Kasumi-1 (cell line): ENCODE data around the gene NTRK3.

Experiments
- DNase-seq, 2 experiments: peaks; one replicate each; lab custom pipeline; 2025; lab: John Stamatoyannopoulos, UW

Gene NTRK3

DNA sequence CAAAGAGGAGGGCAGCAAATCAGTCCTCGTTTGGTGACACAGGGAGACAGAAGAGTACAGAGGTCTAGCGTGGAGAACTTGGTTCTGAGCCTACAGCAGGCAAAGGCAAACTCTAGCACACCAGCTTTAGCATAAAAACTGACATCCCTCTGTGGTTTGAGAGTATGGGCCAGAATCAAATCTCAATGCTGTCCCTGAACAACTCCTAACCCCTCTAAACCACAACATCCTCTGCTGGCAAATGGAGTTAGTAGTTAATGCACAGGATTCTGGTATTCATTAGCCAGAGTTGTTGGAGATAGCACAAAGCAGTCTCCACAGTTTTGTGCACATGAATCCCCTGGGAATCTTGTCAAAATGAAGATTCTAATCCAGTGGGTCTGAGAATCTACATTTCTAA is 315.8 kb downstream of the NTRK3 start:
- no peak for DNase-seq

GRCh38 chr15:87939848-87940457 is 316.6 kb downstream of the NTRK3 start:
- no peak for DNase-seq

DNA sequence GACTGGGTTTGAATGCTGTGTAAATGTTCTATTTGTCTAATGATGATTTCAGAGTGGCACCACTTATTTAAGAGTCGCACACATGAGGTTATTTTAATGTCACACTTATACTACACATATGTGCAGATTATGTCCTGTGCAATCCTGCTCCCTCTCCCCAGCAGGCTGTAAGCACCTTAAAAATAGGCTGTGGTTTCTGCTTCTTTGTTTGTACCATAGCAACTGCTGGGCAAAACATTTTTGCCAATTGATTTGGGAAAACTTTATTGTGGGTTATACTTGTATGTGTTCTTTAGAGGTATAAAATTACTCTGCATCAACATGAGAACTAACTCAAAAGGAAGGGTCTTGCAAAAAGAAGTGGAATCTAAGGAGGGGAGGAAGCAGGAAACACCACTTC is 318.5 kb downstream of the NTRK3 start:
- no peak for DNase-seq

DNA sequence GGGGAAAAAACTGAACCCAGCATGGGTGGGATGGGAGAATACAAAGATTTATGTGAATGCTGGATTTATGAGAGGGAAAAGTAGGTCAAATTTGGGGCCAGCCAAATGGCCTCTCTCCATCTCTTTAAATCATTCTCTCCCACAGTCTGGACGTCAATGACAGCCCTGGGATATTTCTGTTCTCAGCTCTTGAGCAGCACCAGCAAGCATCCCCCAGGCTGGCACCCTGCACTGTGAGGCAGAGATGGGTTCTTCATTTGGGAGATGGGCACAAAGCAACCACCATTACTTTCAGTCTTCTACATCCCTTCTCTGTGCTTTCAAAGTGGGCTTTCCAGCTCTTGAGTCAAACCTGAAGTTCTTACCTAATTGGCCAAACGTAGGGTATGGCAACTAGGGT is 321.0 kb downstream of the NTRK3 start:
- no peak for DNase-seq

GRCh38 chr15:87931584-87931983 is 325.0 kb downstream of the NTRK3 start:
- no peak for DNase-seq

DNA sequence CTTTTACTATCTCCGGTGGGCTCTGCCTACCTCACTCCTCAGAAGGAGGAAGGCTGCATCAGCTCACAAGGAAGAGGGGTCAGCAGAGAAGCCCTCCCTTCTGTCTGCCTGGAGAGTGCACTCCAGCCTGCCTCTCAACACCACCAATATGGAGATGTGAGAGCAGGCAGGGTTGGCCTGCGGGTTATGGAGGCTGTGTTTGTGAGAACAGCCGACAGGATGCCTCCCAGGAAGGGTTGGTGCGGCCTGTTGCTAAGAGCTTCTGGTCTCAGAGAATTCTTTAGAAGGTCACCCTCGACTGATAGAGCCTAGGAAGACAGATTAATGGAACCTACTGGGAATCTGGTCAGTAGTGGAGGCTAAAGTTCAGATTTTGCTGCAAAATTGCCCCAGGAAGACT is 326.1 kb downstream of the NTRK3 start:
- no peak for DNase-seq

DNA sequence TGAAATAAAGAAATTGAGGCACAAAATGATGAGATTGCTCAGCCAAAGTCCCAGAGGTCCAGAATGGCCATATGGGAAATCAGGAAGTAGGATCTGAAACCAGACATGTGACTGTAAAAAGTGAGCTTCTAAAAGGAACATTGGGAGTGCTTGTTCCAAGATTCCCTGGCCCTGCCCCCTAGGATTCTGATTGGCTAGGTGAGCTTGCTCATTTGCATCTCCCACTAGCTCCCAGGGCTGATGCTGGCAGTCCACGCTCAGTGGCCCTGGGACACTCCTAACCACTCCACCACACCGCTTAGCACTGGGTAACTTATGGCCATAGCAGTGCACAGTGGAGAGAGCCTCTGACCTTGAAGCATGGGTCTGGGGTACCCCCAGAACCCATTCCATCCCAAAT is 326.7 kb downstream of the NTRK3 start:
- no peak for DNase-seq

- no peak for DNase-seq
Measured at GRCh38 chr15:87924433-87924832, 332.1 kb downstream of the NTRK3 start.

- DNase-seq, result no peak
Measured at GRCh38 chr15:87919064-87919463, 337.5 kb downstream of the NTRK3 start.

GRCh38 chr15:87917480-87917879 is 339.1 kb downstream of the NTRK3 start:
- DNase-seq, result no peak

GRCh38 chr15:87916208-87916607 is 340.3 kb downstream of the NTRK3 start:
- DNase-seq, result no peak

DNA sequence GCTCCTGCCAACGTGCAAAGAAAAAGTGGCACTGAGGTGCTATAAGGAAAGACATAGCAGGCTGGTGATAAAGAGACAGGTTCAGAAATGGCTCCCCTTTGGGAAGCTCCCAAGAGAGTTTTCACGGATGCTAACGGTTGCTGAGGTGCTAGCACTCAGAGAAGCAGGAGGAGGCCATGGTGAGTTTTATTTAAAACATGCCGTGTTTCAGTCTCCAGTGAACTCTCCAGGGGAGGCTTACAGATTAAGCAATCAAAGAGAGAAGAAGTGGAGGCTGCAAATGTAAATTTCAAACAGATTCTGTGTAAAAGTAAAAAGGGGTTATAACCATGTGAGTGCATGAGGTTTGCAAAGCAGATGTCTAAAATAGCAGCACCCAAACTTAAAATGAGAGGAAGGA is 346.2 kb downstream of the NTRK3 start:
- no peak for DNase-seq

DNA sequence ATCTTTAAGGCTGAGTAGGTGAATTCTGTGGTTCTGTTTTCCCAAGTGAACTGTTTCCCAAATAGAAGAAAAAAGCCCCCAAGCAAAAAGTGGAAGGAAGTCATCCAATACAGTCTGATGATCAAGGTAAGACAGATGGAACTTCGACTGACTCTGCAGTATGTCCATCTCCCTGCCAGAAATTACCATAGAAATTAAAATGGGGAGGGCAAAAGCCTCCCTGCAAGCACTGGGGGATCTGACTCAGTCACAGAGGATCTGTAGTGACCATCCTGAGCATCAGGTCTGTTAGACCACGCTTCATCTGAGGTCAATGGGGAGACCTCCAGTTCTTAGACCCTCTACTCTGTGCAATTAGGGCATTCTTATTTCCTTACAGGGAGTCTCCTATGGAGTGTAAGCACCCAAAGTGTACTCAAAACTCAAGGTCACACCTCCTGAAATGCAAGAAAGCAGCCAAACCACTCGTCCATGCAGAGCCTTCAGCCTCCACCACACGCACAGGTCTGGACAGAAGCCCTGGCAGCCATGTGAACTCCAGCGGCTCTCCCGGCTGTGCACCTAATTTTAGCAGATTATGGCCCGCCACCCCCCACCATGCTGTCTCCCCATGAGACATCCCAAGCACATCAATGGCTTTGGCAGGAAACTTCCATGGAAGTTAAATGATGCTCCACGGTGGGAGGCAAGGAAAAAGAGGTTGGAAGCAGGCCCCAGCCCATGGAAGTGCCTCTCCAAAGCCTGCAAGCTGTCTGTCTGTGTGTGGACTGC is 348.7 kb downstream of the NTRK3 start:
- no peak for DNase-seq

DNA sequence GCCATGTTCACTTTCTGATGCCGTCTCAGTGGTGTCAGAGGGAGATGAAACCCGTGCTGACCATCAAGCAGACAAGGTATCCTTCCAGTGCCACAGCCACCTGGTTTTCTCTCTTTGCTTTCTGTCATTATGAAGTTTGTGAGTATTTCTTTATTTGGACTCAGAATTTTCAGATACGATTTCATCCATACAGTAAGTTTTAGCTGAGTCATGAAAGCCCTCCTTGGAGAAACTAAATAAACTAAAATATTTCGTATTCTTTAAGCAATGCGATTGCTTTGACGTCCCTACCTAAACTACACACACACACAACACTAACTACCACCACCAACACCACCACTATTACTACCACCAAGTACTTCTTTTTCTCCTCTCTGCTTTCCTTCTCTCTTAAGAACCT is 350.1 kb downstream of the NTRK3 start:
- DNase-seq, result no peak

- DNase-seq, result no peak
Measured at GRCh38 chr15:87902772-87903426, 353.6 kb downstream of the NTRK3 start.

GRCh38 chr15:87901926-87902690 is 354.4 kb downstream of the NTRK3 start:
- DNase-seq, result no peak

DNA sequence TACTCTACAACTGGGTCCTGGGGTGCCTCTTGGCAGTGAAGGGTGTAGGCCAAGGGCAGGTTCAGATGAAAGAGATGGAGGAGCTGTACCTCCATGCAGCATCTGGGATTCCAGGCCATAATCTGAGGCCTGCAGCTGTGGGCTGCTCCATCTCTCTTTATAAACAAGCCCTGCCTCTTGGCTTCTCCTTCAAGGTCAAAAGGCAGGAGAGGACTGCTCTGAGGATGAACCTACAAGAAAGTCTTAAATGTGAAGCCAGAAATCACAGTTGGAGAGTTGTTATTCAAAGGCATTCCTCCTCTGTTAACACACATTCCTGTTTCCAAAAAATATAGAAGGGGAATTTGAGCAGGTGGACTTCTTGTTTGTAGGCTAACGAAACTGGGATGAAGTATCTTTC is 355.5 kb downstream of the NTRK3 start:
- DNase-seq, result no peak

- no peak for DNase-seq
Measured at GRCh38 chr15:87896936-87897335, 359.6 kb downstream of the NTRK3 start.

- no peak for DNase-seq
Measured at GRCh38 chr15:87887177-87887576, 369.4 kb downstream of the NTRK3 start.

- DNase-seq, result no peak
Measured at GRCh38 chr15:87881026-87881425, 375.5 kb downstream of the NTRK3 start.

DNA sequence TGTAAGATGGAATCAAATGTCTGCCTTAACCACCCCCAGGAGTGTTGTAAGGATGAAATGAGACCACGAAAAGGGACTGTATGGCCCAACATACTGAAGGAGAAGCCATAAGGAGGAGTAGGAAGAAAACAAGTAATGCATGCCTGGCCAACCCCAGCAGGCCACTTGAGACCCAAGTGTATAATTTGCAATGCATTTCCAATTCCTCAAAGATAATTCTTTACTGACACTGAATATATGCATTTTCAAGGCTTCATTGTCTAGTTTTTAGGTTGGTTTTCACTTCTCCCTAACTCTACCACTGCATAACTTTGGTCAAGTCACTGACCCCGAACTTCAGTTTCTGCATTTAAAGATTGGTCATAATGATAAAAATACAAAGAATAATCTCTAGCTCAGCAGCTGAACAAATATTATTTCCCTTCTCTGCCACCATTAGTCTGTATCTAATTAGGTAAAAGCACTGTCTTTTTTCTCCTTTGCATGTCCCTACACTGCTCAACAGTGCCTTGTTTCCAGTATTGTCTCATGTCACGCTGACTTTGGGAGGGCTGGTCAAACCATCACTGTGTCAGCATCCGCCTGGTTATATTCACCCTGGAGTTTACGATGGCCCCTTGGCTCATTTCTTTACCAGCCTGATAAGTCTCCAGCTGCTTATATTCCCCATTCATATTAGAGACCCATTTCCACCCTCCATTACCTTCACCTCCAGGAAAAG is 378.6 kb downstream of the NTRK3 start:
- DNase-seq, result no peak
